ENCODE data around the gene TAF13. TPM values are rescaled to one million over a fixed set of nuclear protein-coding genes. Genes with fewer than 3 reads are reported as not detected.

TAF13 gene
- total and polyA plus RNA-seq, 2 of the 4 experiments (the other 2 are of a cell fraction): 13.1 to 42.5 TPM

- no peak overlapping the region for H3K4me2 ChIP-seq (ENCODE audit: low read depth, low read length)
- no peak overlapping the region for H2AK9ac ChIP-seq (replicated peaks; ENCODE audit: low read depth, low read length, poor library complexity)
- ChIA-PET POLR2A (ENCODE audit: unreplicated experiment) (interaction anchor here (1.1 kb wide), 1 partner anchor 10 kb away, joined by 4 read pairs; no protein-coding TSS in a partner anchor), CTCF (no interaction called here)
- no peaks in the 10 kb centered on the region; the same call in 1 of the 2 replicates for H4K20me1 ChIP-seq (ENCODE audit: insufficient read depth, low read length)
- no peak overlapping the region for H2BK20ac ChIP-seq (ENCODE audit: low read depth, low read length)
- no peak overlapping the region for H3K23ac ChIP-seq (ENCODE audit: low read depth, low read length)
- H2BK15ac ChIP-seq (ENCODE audit: low read depth, low read length): no peak overlapping the region
- H4K5ac ChIP-seq (ENCODE audit: low read depth, low read length): no peak overlapping the region
- H3K4me1 ChIP-seq (ENCODE audit: control insufficient read depth, insufficient read depth, low read length): peaks cover 2% of the 10 kb centered on the region; the same call in 1 of the 2 replicates
- no peaks in the 10 kb centered on the region for H3K9me1 ChIP-seq (ENCODE audit: insufficient read depth, low read length)
- no peak overlapping the region for H2BK120ac ChIP-seq (ENCODE audit: low read depth, low read length)
- TF ChIP-seq CTCF (conservative IDR thresholded peaks at IDR 0.05; ENCODE audit: low read depth, low read length): no peak
- TF ChIP-seq, protein P1, sequence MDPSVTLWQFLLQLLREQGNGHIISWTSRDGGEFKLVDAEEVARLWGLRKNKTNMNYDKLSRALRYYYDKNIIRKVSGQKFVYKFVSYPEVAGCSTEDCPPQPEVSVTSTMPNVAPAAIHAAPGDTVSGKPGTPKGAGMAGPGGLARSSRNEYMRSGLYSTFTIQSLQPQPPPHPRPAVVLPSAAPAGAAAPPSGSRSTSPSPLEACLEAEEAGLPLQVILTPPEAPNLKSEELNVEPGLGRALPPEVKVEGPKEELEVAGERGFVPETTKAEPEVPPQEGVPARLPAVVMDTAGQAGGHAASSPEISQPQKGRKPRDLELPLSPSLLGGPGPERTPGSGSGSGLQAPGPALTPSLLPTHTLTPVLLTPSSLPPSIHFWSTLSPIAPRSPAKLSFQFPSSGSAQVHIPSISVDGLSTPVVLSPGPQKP (IDR thresholded peaks at IDR 0.05; ENCODE audit: borderline replicate concordance, low read depth, low read length): no peak
- no peak overlapping the region for H2BK5ac ChIP-seq (ENCODE audit: low read depth, low read length, poor library complexity, severe bottlenecking)
- H3K4me3 ChIP-seq (ENCODE audit: insufficient read depth, low read depth, low read length): no peak overlapping the region
- intact Hi-C loops (cut with micrococcal nuclease) (loop anchor here (5.0 kb wide), 1 partner anchor 148 kb away; the partner anchor contains the start of gene CLCC1), dilution Hi-C loops (cut with HindIII; ENCODE audit: low sequenced_read_pairs, unreplicated experiment) (no loop called here), in situ Hi-C loops (cut with MboI; ENCODE audit: low sequenced_read_pairs) (no loop called here)
- H3K79me1 ChIP-seq (ENCODE audit: low read depth in 1 of 2, low read length in 2 of 2): 0 out of 4 replicates have a peak, but pooled peaks cover 0 to 5% of the 10 kb centered on the region in 2 experiments
- no peaks in the 10 kb centered on the region for H3K9me3 ChIP-seq (ENCODE audit: control insufficient read depth, insufficient read depth, low read length)
- no peak overlapping the region for H3K56ac ChIP-seq (ENCODE audit: extremely low read depth, insufficient read depth, low read length)
- H2AFZ ChIP-seq (replicated peaks; ENCODE audit: low read length, poor library complexity): no peak overlapping the region
- H3K36me3 ChIP-seq (ENCODE audit: control insufficient read depth, insufficient read depth, low read length): no peaks in the 10 kb centered on the region
- no peak overlapping the region for H2AK5ac ChIP-seq (ENCODE audit: low read depth, low read length)
- peaks cover 20% of the 10 kb centered on the region for H3K27me3 ChIP-seq (ENCODE audit: control insufficient read depth, insufficient read depth, low read length)
- no peak overlapping the region for H3K18ac ChIP-seq (ENCODE audit: low read depth, low read length)
- H4K91ac ChIP-seq (ENCODE audit: insufficient read depth, low read depth, low read length): no peak overlapping the region
- BruUV-seq (replicated peaks): no TSS peak
- no peak overlapping the region for H3K14ac ChIP-seq (replicated peaks; ENCODE audit: low read depth, low read length)
- H4K8ac ChIP-seq (ENCODE audit: low read depth in 2 of 2, low read length in 2 of 2): no peak overlapping the region
- DNase-seq (no peak), ATAC-seq (ENCODE audit: low read depth) (no peak)
- no peak overlapping the region for H3K27ac ChIP-seq (ENCODE audit: insufficient read depth, low read length)
- no peak overlapping the region for H3K4ac ChIP-seq (ENCODE audit: low read depth, low read length)
- 40% methylated on average over 1 of the region's 3 CpGs; no CpG with 5 or more reads in 1 of the 2 experiments for WGBS, 2 experiments (ENCODE audit: extremely low coverage in 2 of 2, insufficient read length in 1 of 2)
- no peak overlapping the region for H3K9ac ChIP-seq (ENCODE audit: low read depth, low read length)
Measured at GRCh38 chr1:109109906-109110305, 34.1 kb upstream of the TAF13 start.

All from IMR-90 (cell line).